PC-9 (cell line): ENCODE measurements around the gene HOXC6. TPM values are rescaled to one million over a fixed set of nuclear protein-coding genes. Genes with fewer than 3 reads are reported as not detected.
A peak's percentile ranks its signal among the peaks of the same experiment; 100 is the strongest.

Experiments
- BruUV-seq: library from RNA; stranded (reverse); fragments of 400-500 nt; replicated peaks from 2 replicates; lab custom pipeline; 2021; lab: Mats Ljungman, UMichigan
- CTCF ChIA-PET: fragments of 300-600 bp; sonication (Branson Sonifier 250); formaldehyde crosslinking; loops from one replicate; lab custom pipeline; 2022; ENCODE audit warnings: antibody characterized with exemption; lab: Charles Lee
- POLR2A ChIA-PET: fragments of 300-600 bp; sonication (Branson Sonifier 250); formaldehyde crosslinking; loops from one replicate; lab custom pipeline; 2022; ENCODE audit warnings: antibody characterized with exemption; ENCODE audit not compliant: unreplicated experiment; lab: Charles Lee
- DNase-seq, 2 experiments: peaks; one replicate each; pipeline versions ENCODE4 v3.0.0 to v3.0.0-alpha.2; 2015 to 2022; ENCODE audit warnings: mixed read lengths in 1 of 2
- H2AFZ ChIP-seq: fragments of 200-600 bp; sonication (generic); 2 replicates; pipeline ENCODE4 v1.8.1; 2017; ENCODE audit warnings: antibody characterized with exemption
- H3F3A ChIP-seq: fragments of 200-600 bp; sonication (generic); 2 replicates; pipeline ENCODE4 v1.8.1; 2017; ENCODE audit warnings: antibody characterized with exemption, mild to moderate bottlenecking, low read depth; ENCODE audit not compliant: insufficient read depth
- H3K27ac ChIP-seq: fragments of 200-600 bp; sonication (generic); 2 replicates; pipeline ENCODE4 v1.6.1; 2016; ENCODE audit warnings: mixed run types
- H3K27me3 ChIP-seq: fragments of 200-600 bp; sonication (generic); 2 replicates; pipeline ENCODE4 v1.6.1; 2016; ENCODE audit warnings: low read depth, mixed run types; ENCODE audit not compliant: insufficient read depth
- H3K36me3 ChIP-seq: fragments of 200-600 bp; sonication (generic); 2 replicates; pipeline ENCODE4 v1.6.1; 2016; ENCODE audit warnings: low read depth, mixed run types
- H3K4me1 ChIP-seq: fragments of 200-600 bp; sonication (generic); replicated peaks from 2 replicates; pipeline ENCODE4 v1.6.1; 2016; ENCODE audit warnings: mixed run types; ENCODE audit not compliant: insufficient read depth
- H3K4me2 ChIP-seq: fragments of 200-600 bp; sonication (generic); 2 replicates; pipeline ENCODE4 v1.6.1; 2017; ENCODE audit warnings: mixed run types
- H3K4me3 ChIP-seq: fragments of 200-600 bp; sonication (generic); 2 replicates; pipeline ENCODE4 v1.6.1; 2016; ENCODE audit warnings: mixed run types
- H3K79me2 ChIP-seq: fragments of 200-600 bp; sonication (generic); 2 replicates; pipeline ENCODE4 v1.6.1; 2017; ENCODE audit warnings: low read depth, mixed run types
- H3K9me2 ChIP-seq: fragments of 200-600 bp; sonication (generic); 2 replicates; pipeline ENCODE4 v1.8.1; 2017; ENCODE audit warnings: mild to moderate bottlenecking; ENCODE audit not compliant: insufficient read depth
- H3K9me3 ChIP-seq: fragments of 200-600 bp; sonication (generic); 2 replicates; pipeline ENCODE4 v1.8.1; 2016; ENCODE audit warnings: low read depth; ENCODE audit not compliant: insufficient read depth
- H4K20me1 ChIP-seq: fragments of 200-600 bp; sonication (generic); 2 replicates; pipeline ENCODE4 v1.8.1; 2017; ENCODE audit not compliant: insufficient read depth
- EZH2 ChIP-seq: fragments of 200-600 bp; sonication (generic); IDR thresholded peaks from 2 replicates; pipeline ENCODE4 v1.8.0; 2017; ENCODE audit warnings: antibody characterized with exemption, low read depth
- intact Hi-C: fragments of 100-400 bp; cut with micrococcal nuclease; formaldehyde crosslinking; loops from one replicate; pipeline ENCODE4 v1.10.0; 2022; ENCODE audit not compliant: unreplicated experiment
- total RNA-seq: library from RNA; stranded (reverse); gene quantifications from 2 replicates; pipeline ENCODE4 v1.2.3, GENCODE V29; 2021
- TF ChIP-seq, protein P1 (sequence below): fragments of 200-600 bp; sonication (generic); conservative IDR thresholded peaks from 2 replicates; pipeline ENCODE4 v1.6.1; 2017; ENCODE audit warnings: mixed run types, antibody characterized with exemption, mild to moderate bottlenecking, moderate library complexity

The HOXC6 gene
- total RNA-seq, 1 experiment from 2014 or later, result 4.1 TPM

DNA sequence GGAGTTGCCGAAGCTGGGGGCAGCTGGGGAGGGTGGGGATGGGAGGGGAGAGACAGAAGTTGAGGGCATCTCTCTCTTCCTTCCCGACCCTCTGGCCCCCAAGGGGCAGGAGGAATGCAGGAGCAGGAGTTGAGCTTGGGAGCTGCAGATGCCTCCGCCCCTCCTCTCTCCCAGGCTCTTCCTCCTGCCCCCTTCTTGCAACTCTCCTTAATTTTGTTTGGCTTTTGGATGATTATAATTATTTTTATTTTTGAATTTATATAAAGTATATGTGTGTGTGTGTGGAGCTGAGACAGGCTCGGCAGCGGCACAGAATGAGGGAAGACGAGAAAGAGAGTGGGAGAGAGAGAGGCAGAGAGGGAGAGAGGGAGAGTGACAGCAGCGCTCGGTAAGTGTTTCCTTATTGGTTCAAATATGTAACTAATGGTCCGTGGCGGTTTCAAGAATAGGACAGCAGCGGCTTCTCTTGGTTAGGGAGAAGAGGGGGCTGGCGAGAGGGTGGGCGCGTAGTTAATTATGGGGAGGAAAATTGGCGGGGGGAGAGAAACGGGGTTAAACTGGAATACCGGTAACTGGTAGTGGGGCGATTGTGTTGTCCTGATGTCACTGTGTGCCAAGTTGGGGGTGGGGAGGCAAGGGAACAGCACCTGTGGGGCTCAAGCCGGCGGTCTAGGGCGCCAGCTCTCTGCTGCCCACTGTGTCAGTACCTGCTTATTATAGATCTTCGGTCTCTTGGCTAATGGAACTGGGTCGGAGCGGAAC, 11.0 kb upstream of the HOXC6 start:
- peak in 1 of 2 experiments; percentile 52 for DNase-seq
- H3K79me2 ChIP-seq, result no peaks in the 10 kb centered on the region
- intact Hi-C loops, result no loop called here

DNA sequence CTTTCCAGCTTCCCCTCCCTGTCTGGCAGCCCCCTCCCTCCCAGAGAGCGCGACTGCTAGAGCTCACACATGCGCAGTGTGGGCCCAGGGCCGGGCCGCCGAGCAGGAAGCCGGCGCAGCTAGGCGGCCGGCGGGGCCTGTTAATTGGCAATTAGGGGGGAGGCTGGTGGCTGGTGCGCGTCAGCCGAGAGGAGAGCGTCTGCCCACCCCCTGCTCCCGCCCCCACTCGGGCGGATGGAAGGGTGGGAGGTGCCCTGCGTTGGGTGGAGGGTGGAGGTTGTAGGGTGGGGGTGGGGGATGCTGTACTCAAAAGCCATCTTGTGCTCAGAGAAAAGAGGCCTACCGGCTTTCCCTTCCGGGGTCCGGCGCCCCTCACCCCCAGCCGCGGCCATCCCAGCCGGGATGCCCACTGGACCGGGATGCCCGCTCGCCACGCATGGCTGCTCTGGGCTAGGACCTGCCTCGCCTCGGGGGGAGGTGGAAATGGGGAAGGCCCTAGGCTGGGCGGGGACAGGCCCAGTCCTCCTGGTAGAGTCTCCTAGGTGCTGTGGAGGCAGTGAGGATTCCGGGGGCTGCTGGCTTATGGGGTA, 10.3 kb upstream of the HOXC6 start:
- Histone ChIP-seq H4K20me1 (no peaks in the 10 kb centered on the region), H3K4me3 (peak overlapping the region; percentile 82), H3F3A (no peaks in the 10 kb centered on the region), H3K27ac (peak overlapping the region; percentile 7; the same call in 1 of the 2 replicates), H3K27me3 (no peaks in the 10 kb centered on the region), H3K36me3 (no peaks in the 10 kb centered on the region), H3K4me1 (no peaks in the 10 kb centered on the region; the same call in 1 of the 2 replicates), H3K9me2 (no peaks in the 10 kb centered on the region), H3K79me2 (no peaks in the 10 kb centered on the region), H2AFZ (peak overlapping the region; percentile 94), H3K4me2 (peak overlapping the region; percentile 99), H3K9me3 (no peaks in the 10 kb centered on the region)
- POLR2A ChIA-PET, result interaction anchor here (0.5 to 0.8 kb wide), 5 partner anchors 20 to 426 kb away, joined by 3 to 31 read pairs (median 5); partner anchors contain the start of gene SMUG1
- no peak for TF ChIP-seq EZH2
- TF ChIP-seq, protein P1, sequence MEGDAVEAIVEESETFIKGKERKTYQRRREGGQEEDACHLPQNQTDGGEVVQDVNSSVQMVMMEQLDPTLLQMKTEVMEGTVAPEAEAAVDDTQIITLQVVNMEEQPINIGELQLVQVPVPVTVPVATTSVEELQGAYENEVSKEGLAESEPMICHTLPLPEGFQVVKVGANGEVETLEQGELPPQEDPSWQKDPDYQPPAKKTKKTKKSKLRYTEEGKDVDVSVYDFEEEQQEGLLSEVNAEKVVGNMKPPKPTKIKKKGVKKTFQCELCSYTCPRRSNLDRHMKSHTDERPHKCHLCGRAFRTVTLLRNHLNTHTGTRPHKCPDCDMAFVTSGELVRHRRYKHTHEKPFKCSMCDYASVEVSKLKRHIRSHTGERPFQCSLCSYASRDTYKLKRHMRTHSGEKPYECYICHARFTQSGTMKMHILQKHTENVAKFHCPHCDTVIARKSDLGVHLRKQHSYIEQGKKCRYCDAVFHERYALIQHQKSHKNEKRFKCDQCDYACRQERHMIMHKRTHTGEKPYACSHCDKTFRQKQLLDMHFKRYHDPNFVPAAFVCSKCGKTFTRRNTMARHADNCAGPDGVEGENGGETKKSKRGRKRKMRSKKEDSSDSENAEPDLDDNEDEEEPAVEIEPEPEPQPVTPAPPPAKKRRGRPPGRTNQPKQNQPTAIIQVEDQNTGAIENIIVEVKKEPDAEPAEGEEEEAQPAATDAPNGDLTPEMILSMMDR, result no peak
- peak; percentile 54 to 86 for DNase-seq
- CTCF ChIA-PET, result interaction anchor here (0.6 to 1.8 kb wide), 6 partner anchors 9 to 207 kb away, joined by 3 to 37 read pairs (median 4); partner anchors contain the start of genes HOXC5 and HOXC8
- BruUV-seq, result no TSS peak
- intact Hi-C loops, result no loop called here

More for the DNA sequence above, 11.0 kb upstream of the HOXC6 start:
- TF ChIP-seq EZH2, result no peak
- no peaks in the 10 kb centered on the region; the same call in 1 of the 2 replicates for H3K4me1 ChIP-seq
- H3K4me2 ChIP-seq, result peak overlapping the region; percentile 99
- no peaks in the 10 kb centered on the region for H3K9me2 ChIP-seq
- H3K9me3 ChIP-seq, result no peaks in the 10 kb centered on the region
- no peaks in the 10 kb centered on the region for H4K20me1 ChIP-seq
- ChIA-PET CTCF (interaction anchor here (0.6 to 1.8 kb wide), 7 partner anchors 8 to 326 kb away, joined by 3 to 37 read pairs (median 4); partner anchors contain the start of genes HOXC5 and HOXC8), POLR2A (interaction anchor here (0.5 to 0.8 kb wide), 6 partner anchors 19 to 427 kb away, joined by 3 to 31 read pairs (median 4); partner anchors contain the start of gene SMUG1)
- H3K27ac ChIP-seq, result peak overlapping the region; percentile 7; the same call in 1 of the 2 replicates
- peak overlapping the region; percentile 82 for H3K4me3 ChIP-seq
- H3F3A ChIP-seq, result no peaks in the 10 kb centered on the region
- BruUV-seq, result no TSS peak
- H3K27me3 ChIP-seq, result no peaks in the 10 kb centered on the region
- H3K36me3 ChIP-seq, result no peaks in the 10 kb centered on the region
- H2AFZ ChIP-seq, result peak overlapping the region; percentile 94

DNA sequence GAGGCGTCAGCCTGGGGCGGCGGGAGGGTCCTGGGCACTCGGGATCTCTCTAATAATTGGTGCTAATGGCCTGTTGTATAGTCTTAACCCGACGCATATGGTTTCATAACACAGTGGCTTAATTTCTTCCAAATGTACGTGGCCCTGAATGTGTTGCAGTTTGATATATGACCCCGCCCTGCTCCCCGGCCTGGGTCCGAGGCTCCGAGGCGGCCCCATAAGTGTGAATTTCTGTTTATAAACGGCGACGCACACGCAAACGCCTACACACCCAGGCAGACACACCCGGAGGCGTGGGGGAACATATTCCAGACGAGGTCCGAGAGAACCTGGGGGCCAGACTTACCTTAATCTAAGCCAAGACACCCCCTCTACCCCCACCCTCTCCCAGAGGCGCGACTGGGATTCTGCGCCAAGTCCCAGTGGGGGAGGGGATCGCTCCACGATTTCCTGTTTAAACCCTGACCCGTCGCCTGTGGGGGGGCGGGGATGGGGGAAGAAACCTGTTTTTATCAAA, 9.7 kb upstream of the HOXC6 start:
- H2AFZ ChIP-seq, result peak overlapping the region; percentile 94
- H3K27me3 ChIP-seq, result no peaks in the 10 kb centered on the region
- ChIA-PET CTCF (interaction anchor here (1.3 kb wide), 1 partner anchor 189 kb away, joined by 3 read pairs; no protein-coding TSS in a partner anchor), POLR2A (no interaction called here)
- H3K4me2 ChIP-seq, result peak overlapping the region; percentile 99
- no peaks in the 10 kb centered on the region; the same call in 1 of the 2 replicates for H3K4me1 ChIP-seq
- intact Hi-C loops, result no loop called here
- no peaks in the 10 kb centered on the region for H3K9me2 ChIP-seq
- H4K20me1 ChIP-seq, result no peaks in the 10 kb centered on the region
- H3K27ac ChIP-seq, result peak overlapping the region; percentile 7; the same call in 1 of the 2 replicates
- TSS peak; percentile 81 for BruUV-seq
- H3F3A ChIP-seq, result no peaks in the 10 kb centered on the region
- no peaks in the 10 kb centered on the region for H3K79me2 ChIP-seq
- TF ChIP-seq EZH2, result no peak
- TF ChIP-seq, protein P1, result no peak
- H3K36me3 ChIP-seq, result no peaks in the 10 kb centered on the region
- H3K9me3 ChIP-seq, result no peaks in the 10 kb centered on the region
- peak overlapping the region; percentile 82 for H3K4me3 ChIP-seq
- DNase-seq, result no peak
